SU-DHL-6 (cell line): Measurements from ENCODE around the gene GPAM.

Experiments used
- H2AFZ ChIP-seq: fragments of 200-600 bp; sonication (generic); 2 replicates; pipeline ENCODE4 v1.6.1; 2014; ENCODE audit warnings: low read depth, mild to moderate bottlenecking, moderate library complexity, mixed read lengths, antibody characterized with exemption, low read length; ENCODE audit not compliant: severe bottlenecking
- H3F3A ChIP-seq: fragments of 200-600 bp; shearing (Covaris generic); 2 replicates; pipeline ENCODE4 v1.6.0; 2016; ENCODE audit warnings: antibody characterized with exemption, mild to moderate bottlenecking; ENCODE audit not compliant: insufficient read depth
- H3K27ac ChIP-seq: fragments of 200-600 bp; sonication (generic); 2 replicates; pipeline ENCODE4 v1.5.1; 2016; ENCODE audit warnings: low read depth, mild to moderate bottlenecking, low read length, moderate library complexity, mixed read lengths
- H3K27me3 ChIP-seq: fragments of 200-600 bp; sonication (generic), shearing (Covaris generic); 2 replicates; pipeline ENCODE4 v1.6.0; 2014; ENCODE audit warnings: mild to moderate bottlenecking, low read length
- H3K36me3 ChIP-seq: fragments of 200-600 bp; sonication (generic); 2 replicates; pipeline ENCODE4 v1.6.1; 2014; ENCODE audit warnings: mild to moderate bottlenecking, low read length, mixed read lengths
- H3K4me2 ChIP-seq: fragments of 300-600, 200-600 bp; shearing (Covaris generic), sonication (generic); 2 replicates; pipeline ENCODE4 v1.6.0; 2014; ENCODE audit warnings: low read length, low read depth, mild to moderate bottlenecking; ENCODE audit not compliant: poor library complexity, severe bottlenecking
- H3K4me3 ChIP-seq: fragments of 200-600 bp; sonication (generic); 2 replicates; pipeline ENCODE4 v1.5.1; 2014; ENCODE audit warnings: antibody characterized with exemption, low read length, mild to moderate bottlenecking, mixed read lengths; ENCODE audit not compliant: insufficient read depth, poor library complexity, severe bottlenecking
- H3K79me2 ChIP-seq: fragments of 200-600 bp; sonication (generic); 2 replicates; pipeline ENCODE4 v1.6.1; 2014; ENCODE audit warnings: mild to moderate bottlenecking, low read length, moderate library complexity; ENCODE audit not compliant: insufficient read depth
- H3K9ac ChIP-seq: fragments of 200-600 bp; sonication (generic); 2 replicates; pipeline ENCODE4 v1.7.0; 2014; ENCODE audit warnings: mild to moderate bottlenecking, low read length
- H3K9me2 ChIP-seq: fragments of 200-600 bp; sonication (generic); replicated peaks from 2 replicates; pipeline ENCODE4 v1.6.1; 2014; ENCODE audit warnings: low read length; ENCODE audit not compliant: insufficient read depth
- H3K9me3 ChIP-seq: fragments of 200-600 bp; sonication (generic); 2 replicates; pipeline ENCODE4 v1.6.1; 2014; ENCODE audit warnings: low read length, mixed read lengths; ENCODE audit not compliant: insufficient read depth
- H4K20me1 ChIP-seq: fragments of 200-600 bp; sonication (generic); 2 replicates; pipeline ENCODE4 v1.6.1; 2014; ENCODE audit warnings: low read depth, mild to moderate bottlenecking, antibody characterized with exemption, low read length, moderate library complexity, mixed read lengths
- CTCF ChIP-seq: fragments of 200-600 bp; sonication (generic); IDR thresholded peaks from one replicate; pipeline ENCODE4 v1.5.1; 2017; ENCODE audit warnings: antibody characterized with exemption, mild to moderate bottlenecking, low read length, moderate library complexity; ENCODE audit not compliant: insufficient read depth, poor library complexity, severe bottlenecking
- EZH2phosphoT487 ChIP-seq: fragments of 200-600 bp; sonication (generic), shearing (Covaris generic); conservative IDR thresholded peaks from 2 replicates; pipeline ENCODE4 v1.6.1; 2018; ENCODE audit warnings: mild to moderate bottlenecking, antibody characterized with exemption, low read length, moderate library complexity, mixed read lengths

Gene GPAM

GRCh38 chr10:112159469-112159868, 24.1 kb downstream of the GPAM start:
- Histone ChIP-seq H3K9me3 (no peaks in the 10 kb centered on the region), H3K4me3 (no peak overlapping the region), H3K9ac (no peak overlapping the region), H3K36me3 (peaks cover 11% of the 10 kb centered on the region; the same call in 1 of the 2 replicates), H4K20me1 (no peaks in the 10 kb centered on the region), H3K27me3 (no peaks in the 10 kb centered on the region), H3K79me2 (no peaks in the 10 kb centered on the region), H3K9me2 (no peaks in the 10 kb centered on the region), H3F3A (no peaks in the 10 kb centered on the region), H2AFZ (no peak overlapping the region), H3K4me2 (no peak overlapping the region), H3K27ac (no peak overlapping the region)
- TF ChIP-seq EZH2phosphoT487 (no peak), CTCF (no peak)

GRCh38 chr10:112151524-112152039, 32.0 kb downstream of the GPAM start:
- H3K9me2 ChIP-seq: no peaks in the 10 kb centered on the region
- H3K4me3 ChIP-seq: no peak overlapping the region
- H3K36me3 ChIP-seq: peaks cover 7% of the 10 kb centered on the region; the same call in 1 of the 2 replicates
- no peak overlapping the region for H3K4me2 ChIP-seq
- no peaks in the 10 kb centered on the region for H4K20me1 ChIP-seq
- H3F3A ChIP-seq: no peaks in the 10 kb centered on the region
- H3K79me2 ChIP-seq: no peaks in the 10 kb centered on the region
- no peaks in the 10 kb centered on the region for H3K27me3 ChIP-seq
- H3K9me3 ChIP-seq: no peaks in the 10 kb centered on the region
- no peak overlapping the region for H3K9ac ChIP-seq
- no peak overlapping the region for H3K27ac ChIP-seq
- no peak overlapping the region for H2AFZ ChIP-seq
- TF ChIP-seq CTCF: no peak
- TF ChIP-seq EZH2phosphoT487: no peak

GRCh38 chr10:112148331-112148730, 35.2 kb downstream of the GPAM start:
- no peaks in the 10 kb centered on the region for H3K36me3 ChIP-seq
- no peaks in the 10 kb centered on the region for H3K27me3 ChIP-seq
- no peak overlapping the region for H3K4me2 ChIP-seq
- H3K79me2 ChIP-seq: no peaks in the 10 kb centered on the region
- no peak overlapping the region for H2AFZ ChIP-seq
- H3K9me3 ChIP-seq: no peaks in the 10 kb centered on the region
- H3F3A ChIP-seq: no peaks in the 10 kb centered on the region
- H3K27ac ChIP-seq: no peak overlapping the region
- TF ChIP-seq CTCF: no peak
- TF ChIP-seq EZH2phosphoT487: no peak
- no peaks in the 10 kb centered on the region for H3K9me2 ChIP-seq
- no peak overlapping the region for H3K4me3 ChIP-seq
- no peaks in the 10 kb centered on the region for H4K20me1 ChIP-seq
- no peak overlapping the region for H3K9ac ChIP-seq

GRCh38 chr10:112146799-112147198, 36.8 kb downstream of the GPAM start:
- H3K27ac ChIP-seq: no peak overlapping the region
- H3K27me3 ChIP-seq: no peaks in the 10 kb centered on the region
- no peaks in the 10 kb centered on the region for H3K9me3 ChIP-seq
- no peaks in the 10 kb centered on the region for H4K20me1 ChIP-seq
- no peak overlapping the region for H3K4me2 ChIP-seq
- H3K9me2 ChIP-seq: no peaks in the 10 kb centered on the region
- H3F3A ChIP-seq: no peaks in the 10 kb centered on the region
- H3K36me3 ChIP-seq: no peaks in the 10 kb centered on the region
- no peak overlapping the region for H3K9ac ChIP-seq
- no peaks in the 10 kb centered on the region for H3K79me2 ChIP-seq
- H3K4me3 ChIP-seq: no peak overlapping the region
- H2AFZ ChIP-seq: no peak overlapping the region
- TF ChIP-seq EZH2phosphoT487 (no peak), CTCF (no peak)
